GM18868 (cell line): ENCODE measurements around the gene CDK13.
"Not testable (repeated sequence)": the region's sequence is repeated elsewhere in the genome, so short reads cannot be mapped to it uniquely, and the experiment has no call there.

Experiments
- ATAC-seq: cut with Tn5 transposase; IDR thresholded peaks from one replicate; pipeline ENCODE4 v1.9.1; 2021; ENCODE audit warnings: mild to moderate bottlenecking, moderate library complexity; ENCODE audit not compliant: unreplicated experiment

Gene CDK13

GRCh38 chr7:40145596-40146130 is 195.6 kb downstream of the CDK13 start:
- not testable (repeated sequence) for ATAC-seq

- ATAC-seq = no peak
Observed at GRCh38 chr7:40147371-40148246, 197.6 kb downstream of the CDK13 start.

GRCh38 chr7:40148247-40148580 is 198.2 kb downstream of the CDK13 start:
- not testable (repeated sequence) for ATAC-seq

- ATAC-seq = no peak
Observed at GRCh38 chr7:40148671-40149070, 198.6 kb downstream of the CDK13 start.
